Iris pigment epithelial cell (primary cell): ENCODE measurements around the gene AGPS.
"Not testable (repeated sequence)": the region's sequence is repeated elsewhere in the genome, so short reads cannot be mapped to it uniquely, and the experiment has no call there.

Source experiments
- DNase-seq: peaks from one replicate; pipeline ENCODE4 v3.0.0-alpha.2; 2011; ENCODE audit warnings: low read depth

Gene AGPS

DNA sequence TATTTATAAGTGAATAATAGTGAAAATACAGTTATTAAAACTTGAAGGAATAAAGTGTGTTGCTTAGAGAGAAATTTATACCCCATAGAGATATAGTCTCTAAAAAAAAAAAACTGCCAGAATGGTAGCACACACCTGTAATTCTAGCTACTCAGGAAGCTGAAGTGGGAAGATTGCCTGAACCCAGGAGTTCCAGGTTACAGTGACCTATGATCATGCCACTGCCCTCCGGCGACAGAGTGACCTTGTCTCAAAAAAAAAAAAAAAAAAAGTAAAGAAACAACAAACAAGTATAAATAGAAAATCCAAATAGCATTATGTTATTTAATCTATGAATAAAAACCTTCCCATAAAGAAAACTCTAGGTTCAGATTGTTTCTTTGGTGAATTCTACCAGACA lies 7.4 kb upstream of the AGPS start:
- no peak for DNase-seq

DNA sequence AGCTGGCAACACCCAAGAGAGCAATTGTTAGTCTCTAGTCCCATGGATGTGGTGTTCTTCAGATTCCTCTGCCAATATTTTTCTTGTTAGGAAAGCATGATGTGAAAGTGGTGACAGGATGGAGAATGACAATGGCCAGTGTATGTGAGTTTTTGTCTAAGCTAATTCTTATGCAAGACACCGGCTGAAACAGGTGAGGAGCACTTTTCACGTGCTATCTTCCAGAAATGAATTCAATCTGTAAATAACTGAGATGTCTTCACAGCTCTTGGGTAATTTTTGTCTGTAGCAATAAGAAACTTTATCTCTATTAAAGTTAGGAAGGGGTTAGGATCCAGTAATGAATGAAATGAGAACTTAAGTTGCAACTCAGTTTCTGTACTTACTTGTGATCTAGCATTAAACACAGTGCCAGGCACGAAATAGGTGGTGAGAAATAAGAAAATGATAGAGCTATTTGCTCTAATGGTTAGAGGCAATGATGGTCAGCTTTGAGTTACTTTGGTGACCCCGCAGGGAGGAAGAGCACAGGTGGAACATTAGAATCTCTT lies 676 bp upstream of the AGPS start:
- DNase-seq = no peak

DNA sequence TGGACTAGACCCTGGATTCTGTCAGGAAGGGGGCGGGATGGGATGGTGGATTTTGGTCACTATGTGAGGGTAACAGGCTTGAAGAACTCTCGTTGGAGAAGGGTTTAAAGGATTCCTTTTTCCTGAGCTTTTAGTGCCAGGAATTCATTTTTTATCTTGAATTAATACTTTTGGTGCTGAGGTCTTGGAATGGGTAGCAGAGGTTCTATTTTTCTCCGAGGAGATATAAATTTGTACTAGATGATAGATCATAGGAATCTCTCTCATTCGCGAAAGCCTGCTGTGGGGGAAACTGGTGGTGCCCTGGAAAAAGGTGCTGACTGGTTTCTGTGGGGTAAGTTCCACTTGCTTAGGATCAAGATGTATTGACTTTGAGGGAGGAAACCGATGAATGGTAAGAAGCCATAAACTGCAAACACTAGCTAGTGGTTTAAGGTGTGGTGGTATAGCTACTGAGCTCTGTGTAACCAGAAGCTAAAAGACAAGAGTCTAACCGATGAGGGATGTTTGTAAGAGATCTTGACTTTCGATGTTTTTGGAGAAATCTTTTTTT lies 706 bp downstream of the AGPS start:
- DNase-seq = no peak

DNA sequence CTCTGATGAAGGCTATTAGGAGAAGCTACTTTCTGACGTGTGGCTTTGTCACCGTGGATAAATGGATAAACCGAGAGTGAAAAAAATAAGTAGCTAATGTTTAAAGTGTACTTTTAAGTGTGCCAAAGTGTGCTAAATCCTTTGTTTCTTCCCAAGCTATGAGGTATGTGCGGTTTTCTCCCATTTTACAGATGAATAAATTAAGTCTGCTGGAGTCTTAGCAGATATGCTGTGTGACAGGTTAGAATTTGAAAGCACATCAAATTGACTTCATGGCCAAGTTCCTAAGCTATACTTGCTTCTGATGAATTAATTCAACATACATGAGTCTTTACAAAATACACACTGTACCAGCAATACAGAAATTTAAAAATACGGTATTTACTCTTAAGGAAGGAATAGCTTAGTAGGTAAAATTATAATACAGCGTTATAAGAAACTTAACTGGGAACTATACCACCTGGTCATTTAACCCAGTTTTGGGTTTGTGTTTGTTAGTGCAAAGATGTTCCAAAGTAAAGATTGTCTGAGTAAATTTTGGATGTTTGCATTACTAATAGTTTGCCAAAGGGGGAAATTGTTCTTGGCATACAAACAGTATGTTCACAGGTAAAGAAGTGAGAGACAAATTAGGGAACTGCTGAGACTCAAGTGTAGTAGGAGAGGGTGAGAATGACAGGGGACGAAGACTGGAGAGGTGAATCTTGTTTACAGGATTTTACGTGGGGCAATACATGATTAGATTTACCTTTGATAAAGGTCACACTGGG lies 1.4 kb downstream of the AGPS start:
- DNase-seq = no peak

- DNase-seq = no peak
Measured at GRCh38 chr2:177394594-177394973, 2.0 kb downstream of the AGPS start.

- DNase-seq = no peak
Measured at GRCh38 chr2:177395351-177396065, 2.9 kb downstream of the AGPS start.

- peak; percentile 77 for DNase-seq
Measured at GRCh38 chr2:177396703-177397460, 4.3 kb downstream of the AGPS start.

- DNase-seq = peak; percentile 91
Measured at GRCh38 chr2:177397481-177398289, 5.1 kb downstream of the AGPS start.

DNA sequence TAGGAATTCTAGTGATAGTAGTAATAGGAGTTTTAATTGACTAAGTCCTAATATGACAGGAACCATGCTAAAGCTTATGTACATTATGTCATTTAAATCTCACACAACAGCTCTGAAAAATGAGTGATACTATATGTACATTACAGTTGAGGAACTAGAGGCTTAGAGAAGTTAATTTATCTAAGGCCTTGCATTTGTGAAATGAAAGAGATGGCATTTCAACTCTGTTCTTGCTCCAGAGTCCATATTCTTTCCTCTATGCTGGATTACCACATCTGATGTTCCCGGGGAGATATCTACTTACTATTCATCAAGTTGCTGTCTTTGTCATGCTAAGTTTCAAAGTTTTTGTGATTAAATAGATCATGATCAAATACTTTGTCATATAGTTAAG lies 5.7 kb downstream of the AGPS start:
- no peak for DNase-seq

DNA sequence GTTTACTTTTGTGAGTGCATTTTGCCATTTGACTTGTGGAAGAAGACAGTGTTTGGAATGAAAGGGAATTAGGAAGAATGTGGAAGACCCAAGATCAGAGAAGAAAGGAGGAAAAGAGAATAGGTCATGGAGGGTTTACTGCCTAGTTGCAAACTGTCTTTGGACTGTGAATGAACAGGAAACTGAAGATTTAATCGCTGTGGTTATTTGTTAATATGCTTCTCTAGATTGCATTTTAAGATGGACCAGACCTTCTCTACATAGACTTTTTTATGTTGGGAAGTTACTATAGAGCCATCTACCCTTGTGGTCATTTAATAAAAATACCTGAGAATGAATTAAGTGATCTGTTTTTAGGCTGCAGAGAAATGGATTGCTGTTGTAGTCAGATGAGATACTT lies 6.2 kb downstream of the AGPS start:
- no peak for DNase-seq

DNA sequence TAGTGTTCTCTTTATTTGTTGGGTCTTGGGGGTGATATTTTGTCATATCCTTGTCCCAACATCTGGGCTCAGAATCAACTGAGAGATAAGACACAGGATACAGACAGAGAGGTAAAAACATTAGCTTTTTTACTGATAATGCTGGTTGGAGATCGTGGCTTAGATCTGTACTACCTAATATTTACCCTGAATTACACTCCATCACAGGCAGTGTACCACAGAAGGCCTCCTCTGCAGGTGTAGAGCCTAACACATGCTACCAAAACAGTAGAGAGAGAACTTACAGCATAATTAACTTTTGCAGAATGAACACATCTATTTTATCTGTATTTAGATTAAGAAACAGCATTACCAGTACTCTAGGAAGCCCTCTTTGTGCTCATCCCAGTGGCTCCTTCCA lies 6.8 kb downstream of the AGPS start:
- DNase-seq = no peak

GRCh38 chr2:177400337-177400923 lies 7.9 kb downstream of the AGPS start:
- DNase-seq = peak; percentile 47

DNA sequence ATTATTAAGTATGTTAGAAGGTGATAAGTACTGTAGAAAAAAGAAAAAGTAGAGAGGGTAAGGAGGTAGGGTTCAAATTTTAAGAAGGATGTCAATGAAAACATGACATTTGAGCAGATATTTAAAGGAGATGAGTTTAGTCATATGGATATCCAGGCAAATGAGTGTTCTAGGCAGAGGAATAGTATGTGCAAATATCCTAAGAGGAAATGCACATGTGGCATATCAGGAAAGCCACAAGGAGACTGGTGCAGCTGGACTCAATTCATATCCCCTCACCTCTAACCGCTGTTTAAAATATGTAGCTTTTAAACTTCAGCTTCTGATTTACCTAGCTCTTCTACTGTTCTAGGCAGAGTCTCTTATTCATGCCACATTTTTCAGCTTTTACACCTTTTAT lies 9.5 kb downstream of the AGPS start:
- no peak for DNase-seq

DNA sequence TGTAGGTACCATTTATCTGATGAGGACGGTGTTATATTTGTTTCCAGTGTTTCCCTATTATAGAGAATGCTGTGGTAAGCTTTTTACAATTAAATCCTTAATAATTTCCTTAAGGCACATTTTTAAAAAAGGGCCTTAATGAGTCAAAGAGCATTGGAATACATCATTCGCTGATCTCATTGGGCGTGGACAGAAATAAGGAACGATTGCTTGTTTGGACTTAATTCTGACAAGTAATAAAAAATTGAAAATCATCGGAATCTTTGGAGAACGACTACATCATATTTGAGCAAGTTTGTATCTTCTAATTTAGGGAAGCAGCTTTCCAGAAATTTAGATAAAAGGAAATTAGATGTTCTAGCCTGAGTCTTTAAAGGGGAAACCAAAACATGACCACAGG lies 11.3 kb downstream of the AGPS start:
- DNase-seq = no peak

- DNase-seq = no peak
Measured at GRCh38 chr2:177404243-177404642, 11.7 kb downstream of the AGPS start.

DNA sequence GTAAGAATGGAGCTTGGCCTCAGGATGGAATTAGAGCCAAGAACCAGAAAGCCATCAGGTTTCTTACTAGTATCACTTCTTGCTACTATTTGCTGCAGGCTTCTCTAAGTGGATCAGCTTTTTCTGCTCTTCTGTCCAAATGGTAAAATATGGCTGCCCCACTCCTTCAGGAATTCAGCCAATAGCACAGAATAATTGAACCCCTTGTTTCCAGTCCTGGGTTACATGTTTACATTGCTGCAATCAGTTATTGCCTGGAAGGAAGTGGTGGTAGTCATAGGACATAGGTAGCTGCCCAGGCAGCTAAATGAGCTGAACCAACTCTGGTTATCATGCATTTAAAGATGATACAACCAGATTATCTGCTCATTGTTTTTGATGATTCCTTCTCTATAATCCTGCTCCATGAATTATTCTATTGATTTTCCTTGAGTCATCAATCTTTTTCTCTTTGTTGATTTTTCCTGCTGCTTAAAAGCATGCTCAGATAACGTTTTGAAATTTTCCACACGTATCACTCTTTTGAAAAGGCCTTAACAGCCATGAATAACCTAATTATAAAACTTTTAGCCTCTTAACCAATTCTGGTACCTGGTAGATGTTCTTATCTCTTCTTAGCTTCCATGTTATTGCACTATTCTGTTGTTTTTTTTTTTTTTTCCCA lies 12.6 kb downstream of the AGPS start:
- DNase-seq = no peak

DNA sequence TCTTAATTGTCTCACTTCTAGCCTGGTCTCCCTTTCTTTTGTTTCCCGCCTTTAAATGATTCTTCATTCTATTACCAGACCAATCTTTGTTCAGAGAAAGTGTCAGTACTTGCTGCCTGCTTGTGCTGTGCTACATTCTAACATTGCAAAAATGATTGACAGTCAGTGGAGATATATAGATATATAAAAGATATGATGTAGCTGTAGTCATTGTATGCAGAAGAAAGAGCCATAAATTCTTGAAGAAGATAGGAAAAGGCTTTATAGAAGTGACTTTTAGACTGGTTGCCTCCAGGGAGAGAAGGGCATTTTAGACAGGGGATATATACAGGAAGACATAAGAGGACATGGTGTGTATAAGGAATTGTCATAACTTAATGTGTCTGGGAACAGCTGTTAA lies 13.6 kb downstream of the AGPS start:
- no peak for DNase-seq

GRCh38 chr2:177407031-177407430 lies 14.5 kb downstream of the AGPS start:
- DNase-seq = no peak

- DNase-seq = not testable (repeated sequence)
Measured at GRCh38 chr2:177410629-177411028, 18.1 kb downstream of the AGPS start.

GRCh38 chr2:177413703-177414102 lies 21.1 kb downstream of the AGPS start:
- DNase-seq = no peak

DNA sequence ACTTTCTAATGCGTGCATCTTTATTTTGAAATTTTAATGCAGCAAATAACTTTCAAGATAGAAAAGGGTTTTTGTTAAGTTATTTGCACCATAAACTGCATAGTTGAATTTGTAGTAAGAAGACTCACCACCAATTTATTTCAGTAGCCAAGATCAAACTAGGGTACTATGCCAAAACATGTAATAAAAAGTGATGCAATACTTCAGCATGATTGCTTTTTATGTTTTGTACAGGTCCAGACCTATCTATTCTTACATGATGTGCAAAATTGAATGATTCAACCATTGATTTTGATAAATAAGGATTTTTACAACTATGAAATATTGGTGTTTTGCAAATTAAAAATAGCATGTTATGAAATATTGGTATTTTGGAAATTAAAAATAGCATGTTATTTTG lies 26.7 kb downstream of the AGPS start:
- peak; percentile 72 for DNase-seq
